ENCODE results near the gene DYNLRB2.

The DYNLRB2 gene

GRCh38 chr16:80540516-80541305, at the start of gene DYNLRB2:
Gene DYNLRB2, plus strand, starts transcription at chr16:80540993. Its CDS starts 84 bp downstream, at chr16:80541077.
- Histone ChIP-seq H3K36me3 (no peaks in the 10 kb centered on the region), H3K4me3 (ENCODE audit: low read depth, low read length) (no peak within 1 kb of the TSS), H3K9me3 (ENCODE audit: severe bottlenecking) (no peaks in the 10 kb centered on the region), H3K27ac (no peak within 1 kb of the TSS), H3K27me3 (ENCODE audit: insufficient read depth, low read depth, severe bottlenecking) (peaks cover 6% of the 10 kb centered on the region)
- no peak for DNase-seq
- no peak for TF ChIP-seq CTCF (IDR thresholded peaks at IDR 0.05; ENCODE audit: low read depth, low read length)

GRCh38 chr16:80500116-80500859, 40.5 kb upstream of the DYNLRB2 start:
- H3K27ac ChIP-seq: no peak overlapping the region
- DNase-seq: no peak
- no peaks in the 10 kb centered on the region for H3K36me3 ChIP-seq
- H3K27me3 ChIP-seq (ENCODE audit: insufficient read depth, low read depth, severe bottlenecking): no peaks in the 10 kb centered on the region
- no peak for TF ChIP-seq CTCF (IDR thresholded peaks at IDR 0.05; ENCODE audit: low read depth, low read length)
- H3K9me3 ChIP-seq (ENCODE audit: severe bottlenecking): no peaks in the 10 kb centered on the region
- no peak overlapping the region for H3K4me3 ChIP-seq (ENCODE audit: low read depth, low read length)

GRCh38 chr16:80500961-80501525, 39.8 kb upstream of the DYNLRB2 start:
- no peak for TF ChIP-seq CTCF (IDR thresholded peaks at IDR 0.05; ENCODE audit: low read depth, low read length)
- DNase-seq: no peak
- Histone ChIP-seq H3K9me3 (ENCODE audit: severe bottlenecking) (no peaks in the 10 kb centered on the region), H3K27me3 (ENCODE audit: insufficient read depth, low read depth, severe bottlenecking) (no peaks in the 10 kb centered on the region), H3K36me3 (no peaks in the 10 kb centered on the region), H3K4me3 (ENCODE audit: low read depth, low read length) (no peak overlapping the region), H3K27ac (no peak overlapping the region)

- Histone ChIP-seq H3K4me3 (ENCODE audit: low read depth, low read length) (no peak overlapping the region), H3K27me3 (ENCODE audit: insufficient read depth, low read depth, severe bottlenecking) (no peaks in the 10 kb centered on the region), H3K36me3 (no peaks in the 10 kb centered on the region), H3K9me3 (ENCODE audit: severe bottlenecking) (no peaks in the 10 kb centered on the region), H3K27ac (no peak overlapping the region)
- no peak for TF ChIP-seq CTCF (IDR thresholded peaks at IDR 0.05; ENCODE audit: low read depth, low read length)
- no peak for DNase-seq
Observed at GRCh38 chr16:80503107-80503506, 37.7 kb upstream of the DYNLRB2 start.

GRCh38 chr16:80507538-80507937, 33.3 kb upstream of the DYNLRB2 start:
- no peak overlapping the region for H3K4me3 ChIP-seq (ENCODE audit: low read depth, low read length)
- TF ChIP-seq CTCF (IDR thresholded peaks at IDR 0.05; ENCODE audit: low read depth, low read length): no peak
- DNase-seq: no peak

More at GRCh38 chr16:80507538-80507937, 33.3 kb upstream of the DYNLRB2 start:
- no peaks in the 10 kb centered on the region for H3K9me3 ChIP-seq (ENCODE audit: severe bottlenecking)
- H3K36me3 ChIP-seq: no peaks in the 10 kb centered on the region
- H3K27ac ChIP-seq: no peak overlapping the region
- no peaks in the 10 kb centered on the region for H3K27me3 ChIP-seq (ENCODE audit: insufficient read depth, low read depth, severe bottlenecking)
